Measurements from ENCODE around the gene STC2.

DNA sequence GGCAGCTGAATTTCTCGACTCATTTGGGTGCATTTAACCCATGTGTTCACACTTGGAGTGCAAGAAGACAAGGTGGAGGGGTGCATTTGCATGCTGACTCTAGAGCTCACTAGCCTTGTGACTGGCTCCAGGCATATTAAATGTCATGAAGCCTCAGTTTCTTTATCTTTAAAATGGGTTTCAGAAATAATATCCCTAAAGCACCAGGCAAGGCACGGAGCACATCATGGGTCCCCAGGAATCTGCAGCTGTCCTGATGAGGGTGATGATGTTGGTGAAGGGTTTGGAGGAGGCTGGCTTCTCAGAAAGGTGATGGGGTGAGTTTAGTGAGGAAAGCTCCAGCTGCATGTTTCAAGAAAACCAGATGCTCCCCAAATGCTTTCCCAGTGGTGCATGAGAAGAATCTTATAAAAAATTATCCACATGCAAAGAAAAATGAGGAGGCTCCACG is 14.8 kb downstream of the STC2 start:
- TF ChIP-seq, protein P1, sequence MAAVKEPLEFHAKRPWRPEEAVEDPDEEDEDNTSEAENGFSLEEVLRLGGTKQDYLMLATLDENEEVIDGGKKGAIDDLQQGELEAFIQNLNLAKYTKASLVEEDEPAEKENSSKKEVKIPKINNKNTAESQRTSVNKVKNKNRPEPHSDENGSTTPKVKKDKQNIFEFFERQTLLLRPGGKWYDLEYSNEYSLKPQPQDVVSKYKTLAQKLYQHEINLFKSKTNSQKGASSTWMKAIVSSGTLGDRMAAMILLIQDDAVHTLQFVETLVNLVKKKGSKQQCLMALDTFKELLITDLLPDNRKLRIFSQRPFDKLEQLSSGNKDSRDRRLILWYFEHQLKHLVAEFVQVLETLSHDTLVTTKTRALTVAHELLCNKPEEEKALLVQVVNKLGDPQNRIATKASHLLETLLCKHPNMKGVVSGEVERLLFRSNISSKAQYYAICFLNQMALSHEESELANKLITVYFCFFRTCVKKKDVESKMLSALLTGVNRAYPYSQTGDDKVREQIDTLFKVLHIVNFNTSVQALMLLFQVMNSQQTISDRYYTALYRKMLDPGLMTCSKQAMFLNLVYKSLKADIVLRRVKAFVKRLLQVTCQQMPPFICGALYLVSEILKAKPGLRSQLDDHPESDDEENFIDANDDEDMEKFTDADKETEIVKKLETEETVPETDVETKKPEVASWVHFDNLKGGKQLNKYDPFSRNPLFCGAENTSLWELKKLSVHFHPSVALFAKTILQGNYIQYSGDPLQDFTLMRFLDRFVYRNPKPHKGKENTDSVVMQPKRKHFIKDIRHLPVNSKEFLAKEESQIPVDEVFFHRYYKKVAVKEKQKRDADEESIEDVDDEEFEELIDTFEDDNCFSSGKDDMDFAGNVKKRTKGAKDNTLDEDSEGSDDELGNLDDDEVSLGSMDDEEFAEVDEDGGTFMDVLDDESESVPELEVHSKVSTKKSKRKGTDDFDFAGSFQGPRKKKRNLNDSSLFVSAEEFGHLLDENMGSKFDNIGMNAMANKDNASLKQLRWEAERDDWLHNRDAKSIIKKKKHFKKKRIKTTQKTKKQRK (IDR thresholded peaks at IDR 0.05; ENCODE audit: low read depth, low read length), result no peak
- TF ChIP-seq, protein P2, sequence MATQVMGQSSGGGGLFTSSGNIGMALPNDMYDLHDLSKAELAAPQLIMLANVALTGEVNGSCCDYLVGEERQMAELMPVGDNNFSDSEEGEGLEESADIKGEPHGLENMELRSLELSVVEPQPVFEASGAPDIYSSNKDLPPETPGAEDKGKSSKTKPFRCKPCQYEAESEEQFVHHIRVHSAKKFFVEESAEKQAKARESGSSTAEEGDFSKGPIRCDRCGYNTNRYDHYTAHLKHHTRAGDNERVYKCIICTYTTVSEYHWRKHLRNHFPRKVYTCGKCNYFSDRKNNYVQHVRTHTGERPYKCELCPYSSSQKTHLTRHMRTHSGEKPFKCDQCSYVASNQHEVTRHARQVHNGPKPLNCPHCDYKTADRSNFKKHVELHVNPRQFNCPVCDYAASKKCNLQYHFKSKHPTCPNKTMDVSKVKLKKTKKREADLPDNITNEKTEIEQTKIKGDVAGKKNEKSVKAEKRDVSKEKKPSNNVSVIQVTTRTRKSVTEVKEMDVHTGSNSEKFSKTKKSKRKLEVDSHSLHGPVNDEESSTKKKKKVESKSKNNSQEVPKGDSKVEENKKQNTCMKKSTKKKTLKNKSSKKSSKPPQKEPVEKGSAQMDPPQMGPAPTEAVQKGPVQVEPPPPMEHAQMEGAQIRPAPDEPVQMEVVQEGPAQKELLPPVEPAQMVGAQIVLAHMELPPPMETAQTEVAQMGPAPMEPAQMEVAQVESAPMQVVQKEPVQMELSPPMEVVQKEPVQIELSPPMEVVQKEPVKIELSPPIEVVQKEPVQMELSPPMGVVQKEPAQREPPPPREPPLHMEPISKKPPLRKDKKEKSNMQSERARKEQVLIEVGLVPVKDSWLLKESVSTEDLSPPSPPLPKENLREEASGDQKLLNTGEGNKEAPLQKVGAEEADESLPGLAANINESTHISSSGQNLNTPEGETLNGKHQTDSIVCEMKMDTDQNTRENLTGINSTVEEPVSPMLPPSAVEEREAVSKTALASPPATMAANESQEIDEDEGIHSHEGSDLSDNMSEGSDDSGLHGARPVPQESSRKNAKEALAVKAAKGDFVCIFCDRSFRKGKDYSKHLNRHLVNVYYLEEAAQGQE (IDR thresholded peaks at IDR 0.05; ENCODE audit: low read depth, low read length), result no peak
- TF ChIP-seq, protein P3, sequence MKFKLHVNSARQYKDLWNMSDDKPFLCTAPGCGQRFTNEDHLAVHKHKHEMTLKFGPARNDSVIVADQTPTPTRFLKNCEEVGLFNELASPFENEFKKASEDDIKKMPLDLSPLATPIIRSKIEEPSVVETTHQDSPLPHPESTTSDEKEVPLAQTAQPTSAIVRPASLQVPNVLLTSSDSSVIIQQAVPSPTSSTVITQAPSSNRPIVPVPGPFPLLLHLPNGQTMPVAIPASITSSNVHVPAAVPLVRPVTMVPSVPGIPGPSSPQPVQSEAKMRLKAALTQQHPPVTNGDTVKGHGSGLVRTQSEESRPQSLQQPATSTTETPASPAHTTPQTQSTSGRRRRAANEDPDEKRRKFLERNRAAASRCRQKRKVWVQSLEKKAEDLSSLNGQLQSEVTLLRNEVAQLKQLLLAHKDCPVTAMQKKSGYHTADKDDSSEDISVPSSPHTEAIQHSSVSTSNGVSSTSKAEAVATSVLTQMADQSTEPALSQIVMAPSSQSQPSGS (IDR thresholded peaks at IDR 0.05; ENCODE audit: low read length), result no peak

Measured in GM12878 (cell line).